ENCODE measurements around the gene BDKRB2. TPM values are rescaled to one million over a fixed set of nuclear protein-coding genes. Genes with fewer than 3 reads are reported as not detected.
A peak's percentile ranks its signal among the peaks of the same experiment; 100 is the strongest.

Gene BDKRB2
- total RNA-seq, 1 donor from 2014 or later = 2.6 TPM

DNA sequence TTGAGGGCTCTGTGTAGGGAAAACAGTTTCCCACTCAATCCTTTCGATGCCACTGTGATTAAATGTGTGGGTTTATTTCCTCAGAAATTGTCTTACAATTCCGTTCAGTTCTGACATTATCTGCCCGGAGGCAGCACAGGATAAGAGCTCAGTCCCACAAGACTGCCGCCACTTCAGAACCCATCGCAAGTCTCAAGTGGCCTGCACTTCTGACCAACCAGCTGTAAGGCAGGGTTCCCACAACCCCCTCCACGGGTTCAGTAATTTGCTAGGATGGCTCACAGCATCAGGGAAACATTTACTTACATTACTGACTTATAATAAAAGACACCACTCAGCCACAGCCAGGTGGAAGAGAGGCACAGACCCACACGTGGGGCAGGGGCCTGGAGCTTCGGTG lies 17.2 kb downstream of the BDKRB2 start:
- Histone ChIP-seq H3K27ac (ENCODE audit: low read depth, low read length) (no peak overlapping the region), H3K9me3 (ENCODE audit: control insufficient read depth in 3 of 3, low read length in 3 of 3) (no peaks in the 10 kb centered on the region), H3K4me3 (ENCODE audit: low read length in 3 of 3) (no peak overlapping the region), H3K27me3 (ENCODE audit: control insufficient read depth in 3 of 3, insufficient read depth in 3 of 3, low read length in 3 of 3) (peaks cover 0 to 3% (median 0%) of the 10 kb centered on the region in 3 donors), H3K9ac (ENCODE audit: low read depth in 1 of 3, low read length in 3 of 3) (no peak overlapping the region), H3K36me3 (ENCODE audit: control insufficient read depth in 3 of 3, insufficient read depth in 3 of 3, low read length in 3 of 3) (no peaks in the 10 kb centered on the region), H3K4me1 (ENCODE audit: control insufficient read depth in 3 of 3, insufficient read depth in 3 of 3, low read length in 3 of 3) (peaks cover 0 to 3% (median 0%) of the 10 kb centered on the region in 3 donors)

DNA sequence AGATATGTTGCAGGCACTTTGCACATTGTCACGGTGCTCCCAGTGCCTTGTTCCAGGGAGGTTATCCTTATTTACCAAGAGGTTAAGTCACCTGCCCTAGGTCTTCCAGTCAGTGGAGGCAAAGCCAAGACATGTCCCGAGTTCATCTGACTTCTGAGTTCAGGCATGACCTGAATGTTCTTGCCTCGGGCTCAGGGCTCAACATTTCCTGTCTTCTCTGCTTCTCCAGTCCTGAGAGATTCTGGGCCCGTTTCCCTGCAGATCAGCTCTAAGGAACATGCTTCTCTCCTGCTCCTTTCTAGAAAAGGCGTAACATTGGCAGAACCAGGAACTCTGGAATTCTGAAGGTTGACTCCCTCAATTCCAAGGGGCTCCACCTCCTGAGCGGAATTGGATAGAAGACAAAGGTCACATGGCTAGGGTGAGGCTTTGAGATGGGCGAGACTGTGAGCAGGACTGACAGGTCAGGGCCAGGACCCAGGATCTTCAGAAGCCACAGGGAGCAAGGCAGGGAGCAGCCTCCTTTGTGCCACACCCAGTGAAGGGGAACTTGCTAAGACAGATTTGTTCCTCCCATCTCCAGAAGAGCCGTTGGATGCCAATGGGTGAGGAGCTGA lies 19.9 kb downstream of the BDKRB2 start:
- H3K9me3 ChIP-seq (ENCODE audit: control insufficient read depth in 3 of 3, low read length in 3 of 3) = peaks cover 0 to 5% (median 0%) of the 10 kb centered on the region in 3 donors
- H3K4me3 ChIP-seq (ENCODE audit: low read length in 3 of 3) = no peak overlapping the region
- H3K27ac ChIP-seq (ENCODE audit: low read depth, low read length) = peak overlapping the region; percentile 72
- no peak overlapping the region for H3K9ac ChIP-seq (ENCODE audit: low read depth in 1 of 3, low read length in 3 of 3)
- H3K36me3 ChIP-seq (ENCODE audit: control insufficient read depth in 3 of 3, insufficient read depth in 3 of 3, low read length in 3 of 3) = no peaks in the 10 kb centered on the region
- peaks cover 0 to 3% (median 0%) of the 10 kb centered on the region in 3 donors for H3K4me1 ChIP-seq (ENCODE audit: control insufficient read depth in 3 of 3, insufficient read depth in 3 of 3, low read length in 3 of 3)
- H3K27me3 ChIP-seq (ENCODE audit: control insufficient read depth in 3 of 3, insufficient read depth in 3 of 3, low read length in 3 of 3) = peaks cover 0 to 3% (median 2%) of the 10 kb centered on the region in 3 donors

DNA sequence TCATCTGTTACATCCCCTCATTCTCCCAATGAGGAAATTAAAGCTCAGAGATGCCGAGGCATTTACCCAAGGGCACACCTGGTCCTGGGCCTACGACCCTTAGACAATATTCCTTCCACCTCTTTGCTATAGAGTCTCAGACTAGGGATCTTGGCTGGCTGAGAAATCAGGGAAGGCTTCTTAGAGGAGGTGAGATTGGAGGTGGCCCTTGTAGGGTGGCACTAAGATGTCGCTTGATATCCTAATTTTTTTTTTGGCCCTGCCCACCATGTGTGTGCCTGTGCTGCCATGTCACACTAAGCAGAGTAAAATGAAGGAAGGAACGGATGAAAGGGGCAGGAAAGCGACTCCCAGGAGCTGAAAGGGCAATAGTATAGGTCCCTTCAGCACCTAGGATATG lies 20.6 kb downstream of the BDKRB2 start:
- H3K27me3 ChIP-seq (ENCODE audit: control insufficient read depth in 3 of 3, insufficient read depth in 3 of 3, low read length in 3 of 3) = peaks cover 0 to 3% (median 2%) of the 10 kb centered on the region in 3 donors
- H3K4me3 ChIP-seq (ENCODE audit: low read length in 3 of 3) = no peak overlapping the region
- H3K4me1 ChIP-seq (ENCODE audit: control insufficient read depth in 3 of 3, insufficient read depth in 3 of 3, low read length in 3 of 3) = peaks cover 0 to 3% (median 0%) of the 10 kb centered on the region in 3 donors
- H3K36me3 ChIP-seq (ENCODE audit: control insufficient read depth in 3 of 3, insufficient read depth in 3 of 3, low read length in 3 of 3) = no peaks in the 10 kb centered on the region
- peaks cover 0 to 5% (median 0%) of the 10 kb centered on the region in 3 donors for H3K9me3 ChIP-seq (ENCODE audit: control insufficient read depth in 3 of 3, low read length in 3 of 3)
- H3K27ac ChIP-seq (ENCODE audit: low read depth, low read length) = peak overlapping the region; percentile 72
- peak overlapping the region in 2 of 3 donors; percentile 23 to 33 for H3K9ac ChIP-seq (ENCODE audit: low read depth in 1 of 3, low read length in 3 of 3)

DNA sequence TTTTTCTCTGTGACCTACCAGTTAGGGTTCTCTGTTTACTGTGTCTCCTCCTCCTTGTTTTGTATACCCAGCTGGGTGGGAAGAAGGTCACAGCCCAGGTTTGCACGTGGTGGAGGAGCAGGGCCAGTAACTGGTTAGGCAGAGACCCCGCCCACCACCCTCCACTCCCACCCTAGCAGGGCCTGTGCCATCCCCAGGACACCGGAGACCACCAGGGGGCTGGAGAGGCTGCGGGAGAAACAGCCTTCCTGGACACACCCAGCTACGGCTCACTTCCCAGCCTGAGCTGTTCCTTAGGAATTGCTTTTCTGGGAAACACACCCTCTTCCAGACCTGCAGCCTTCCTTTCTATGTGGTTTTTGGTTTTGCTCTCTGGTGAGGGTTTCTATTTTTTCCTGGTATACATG lies 21.1 kb downstream of the BDKRB2 start:
- Histone ChIP-seq H3K27ac (ENCODE audit: low read depth, low read length) (peak overlapping the region; percentile 72), H3K9me3 (ENCODE audit: control insufficient read depth in 3 of 3, low read length in 3 of 3) (peaks cover 0 to 5% (median 0%) of the 10 kb centered on the region in 3 donors), H3K4me3 (ENCODE audit: low read length in 3 of 3) (no peak overlapping the region), H3K36me3 (ENCODE audit: control insufficient read depth in 3 of 3, insufficient read depth in 3 of 3, low read length in 3 of 3) (no peaks in the 10 kb centered on the region), H3K27me3 (ENCODE audit: control insufficient read depth in 3 of 3, insufficient read depth in 3 of 3, low read length in 3 of 3) (peaks cover 0 to 2% (median under 1%) of the 10 kb centered on the region in 3 donors), H3K9ac (ENCODE audit: low read depth in 1 of 3, low read length in 3 of 3) (no peak overlapping the region), H3K4me1 (ENCODE audit: control insufficient read depth in 3 of 3, insufficient read depth in 3 of 3, low read length in 3 of 3) (peaks cover 0 to 3% (median 0%) of the 10 kb centered on the region in 3 donors)

DNA sequence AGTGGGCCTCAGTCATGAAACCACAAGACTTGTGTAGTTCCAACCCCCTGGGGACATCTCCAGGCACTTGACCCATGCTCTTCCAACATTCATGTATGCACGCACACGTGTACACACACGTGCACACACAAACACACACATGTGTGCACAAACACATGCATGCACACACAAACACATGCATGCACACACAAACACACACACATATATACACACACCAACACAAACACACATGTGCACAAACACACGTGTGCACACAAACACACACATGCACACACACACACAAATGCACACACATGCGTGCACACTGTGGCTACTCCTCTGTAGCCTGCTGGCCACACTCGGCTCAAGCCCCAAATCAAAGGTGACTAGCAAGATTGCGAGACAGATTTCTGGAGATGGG lies 22.8 kb downstream of the BDKRB2 start:
- Histone ChIP-seq H3K27me3 (ENCODE audit: control insufficient read depth in 3 of 3, insufficient read depth in 3 of 3, low read length in 3 of 3) (peaks cover 0 to 2% (median 0%) of the 10 kb centered on the region in 3 donors), H3K9ac (ENCODE audit: low read depth in 1 of 3, low read length in 3 of 3) (no peak overlapping the region), H3K4me1 (ENCODE audit: control insufficient read depth in 3 of 3, insufficient read depth in 3 of 3, low read length in 3 of 3) (peaks cover 0 to 3% (median 0%) of the 10 kb centered on the region in 3 donors), H3K27ac (ENCODE audit: low read depth, low read length) (no peak overlapping the region), H3K9me3 (ENCODE audit: control insufficient read depth in 3 of 3, low read length in 3 of 3) (peaks cover 0 to 5% (median 0%) of the 10 kb centered on the region in 3 donors), H3K4me3 (ENCODE audit: low read length in 3 of 3) (no peak overlapping the region), H3K36me3 (ENCODE audit: control insufficient read depth in 3 of 3, insufficient read depth in 3 of 3, low read length in 3 of 3) (no peaks in the 10 kb centered on the region)

DNA sequence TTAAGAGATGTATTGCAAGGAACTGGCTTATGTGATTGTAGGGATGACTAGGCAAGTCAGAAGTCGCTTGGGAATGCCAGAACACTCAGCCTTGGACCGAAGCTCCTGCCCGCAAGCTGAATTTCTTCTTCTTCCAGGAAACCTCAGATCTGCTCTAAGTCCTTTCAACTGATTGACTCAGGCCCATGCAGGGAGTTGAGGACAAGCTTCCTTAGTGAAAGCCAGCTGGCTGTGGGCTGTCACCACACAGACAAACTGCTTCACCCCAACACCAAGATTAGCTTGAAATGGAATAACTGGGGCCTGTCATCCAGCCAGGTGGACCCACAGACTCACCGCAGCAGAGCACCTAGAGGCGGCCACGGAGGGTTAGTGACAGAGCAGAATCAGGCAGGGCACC lies 24.7 kb downstream of the BDKRB2 start:
- Histone ChIP-seq H3K27ac (ENCODE audit: low read depth, low read length) (no peak overlapping the region), H3K27me3 (ENCODE audit: control insufficient read depth in 3 of 3, insufficient read depth in 3 of 3, low read length in 3 of 3) (peaks cover 0 to 2% (median 0%) of the 10 kb centered on the region in 3 donors), H3K9me3 (ENCODE audit: control insufficient read depth in 3 of 3, low read length in 3 of 3) (peaks cover 0 to 5% (median 0%) of the 10 kb centered on the region in 3 donors), H3K4me1 (ENCODE audit: control insufficient read depth in 3 of 3, insufficient read depth in 3 of 3, low read length in 3 of 3) (peaks cover 0 to 6% (median 2%) of the 10 kb centered on the region in 3 donors), H3K36me3 (ENCODE audit: control insufficient read depth in 3 of 3, insufficient read depth in 3 of 3, low read length in 3 of 3) (no peaks in the 10 kb centered on the region), H3K4me3 (ENCODE audit: low read length in 3 of 3) (no peak overlapping the region), H3K9ac (ENCODE audit: low read depth in 1 of 3, low read length in 3 of 3) (no peak overlapping the region)

DNA sequence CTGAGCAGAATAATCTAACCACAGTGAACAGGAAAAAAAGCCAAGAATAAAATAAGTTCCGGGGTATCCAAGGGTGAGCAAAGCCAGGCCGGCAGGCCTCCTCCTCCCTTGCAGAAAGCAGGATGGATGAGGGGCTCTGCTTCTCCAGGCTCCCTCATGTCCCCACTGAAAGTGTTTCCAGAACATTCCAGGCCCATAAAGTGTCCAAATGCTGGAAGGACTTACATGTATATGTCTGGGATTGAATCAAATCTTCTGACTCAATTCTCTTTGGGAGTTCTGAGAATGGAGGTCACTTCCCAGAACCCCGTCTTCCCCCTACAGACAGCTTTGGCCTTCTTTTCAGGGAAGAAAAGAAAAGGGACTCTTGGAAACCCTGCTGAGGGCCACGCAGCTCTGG lies 26.4 kb downstream of the BDKRB2 start:
- H3K27ac ChIP-seq (ENCODE audit: low read depth, low read length) = peak overlapping the region; percentile 60
- no peak overlapping the region for H3K9ac ChIP-seq (ENCODE audit: low read depth in 1 of 3, low read length in 3 of 3)
- H3K36me3 ChIP-seq (ENCODE audit: control insufficient read depth in 3 of 3, insufficient read depth in 3 of 3, low read length in 3 of 3) = no peaks in the 10 kb centered on the region
- no peak overlapping the region for H3K4me3 ChIP-seq (ENCODE audit: low read length in 3 of 3)
- H3K9me3 ChIP-seq (ENCODE audit: control insufficient read depth in 3 of 3, low read length in 3 of 3) = peaks cover 0 to 5% (median 0%) of the 10 kb centered on the region in 3 donors
- peaks cover 0 to 5% (median 0%) of the 10 kb centered on the region in 3 donors for H3K27me3 ChIP-seq (ENCODE audit: control insufficient read depth in 3 of 3, insufficient read depth in 3 of 3, low read length in 3 of 3)
- H3K4me1 ChIP-seq (ENCODE audit: control insufficient read depth in 3 of 3, insufficient read depth in 3 of 3, low read length in 3 of 3) = peaks cover 0 to 3% (median 2%) of the 10 kb centered on the region in 3 donors

DNA sequence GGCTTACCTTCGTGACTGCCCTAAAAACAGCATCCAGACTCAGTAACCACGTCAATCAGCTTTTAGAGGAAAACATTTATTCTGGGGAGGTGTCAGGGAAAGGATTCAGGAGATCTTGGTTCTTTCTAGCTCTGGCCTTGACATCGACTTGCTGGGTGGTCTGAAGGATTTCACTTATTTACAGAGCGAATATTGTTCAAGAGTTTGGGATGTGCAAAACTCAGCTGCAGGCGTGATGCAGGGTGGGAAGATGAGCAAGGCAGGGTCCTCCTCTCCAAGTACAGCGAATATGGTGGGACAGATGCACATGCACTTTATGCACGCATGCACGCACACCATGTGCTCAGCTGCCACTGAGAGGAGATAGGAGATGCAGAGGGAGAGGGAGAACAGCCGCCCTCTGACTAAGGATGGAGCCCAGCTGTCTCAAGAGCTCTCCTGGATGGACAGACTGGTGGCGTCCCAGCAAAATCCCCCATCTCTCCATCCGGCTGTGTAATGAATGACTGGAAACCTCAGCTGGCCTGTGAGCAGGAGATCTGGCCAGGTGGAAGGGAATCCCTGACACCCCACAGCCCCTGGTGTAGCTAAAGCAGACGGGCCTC lies 27.0 kb downstream of the BDKRB2 start:
- H3K27ac ChIP-seq (ENCODE audit: low read depth, low read length) = peak overlapping the region; percentile 60
- peaks cover 0 to 5% (median 0%) of the 10 kb centered on the region in 3 donors for H3K27me3 ChIP-seq (ENCODE audit: control insufficient read depth in 3 of 3, insufficient read depth in 3 of 3, low read length in 3 of 3)
- H3K4me3 ChIP-seq (ENCODE audit: low read length in 3 of 3) = no peak overlapping the region
- peaks cover 0 to 5% (median 0%) of the 10 kb centered on the region in 3 donors for H3K9me3 ChIP-seq (ENCODE audit: control insufficient read depth in 3 of 3, low read length in 3 of 3)
- peaks cover 0 to 3% (median 2%) of the 10 kb centered on the region in 3 donors for H3K4me1 ChIP-seq (ENCODE audit: control insufficient read depth in 3 of 3, insufficient read depth in 3 of 3, low read length in 3 of 3)
- H3K9ac ChIP-seq (ENCODE audit: low read depth in 1 of 3, low read length in 3 of 3) = no peak overlapping the region
- H3K36me3 ChIP-seq (ENCODE audit: control insufficient read depth in 3 of 3, insufficient read depth in 3 of 3, low read length in 3 of 3) = no peaks in the 10 kb centered on the region

DNA sequence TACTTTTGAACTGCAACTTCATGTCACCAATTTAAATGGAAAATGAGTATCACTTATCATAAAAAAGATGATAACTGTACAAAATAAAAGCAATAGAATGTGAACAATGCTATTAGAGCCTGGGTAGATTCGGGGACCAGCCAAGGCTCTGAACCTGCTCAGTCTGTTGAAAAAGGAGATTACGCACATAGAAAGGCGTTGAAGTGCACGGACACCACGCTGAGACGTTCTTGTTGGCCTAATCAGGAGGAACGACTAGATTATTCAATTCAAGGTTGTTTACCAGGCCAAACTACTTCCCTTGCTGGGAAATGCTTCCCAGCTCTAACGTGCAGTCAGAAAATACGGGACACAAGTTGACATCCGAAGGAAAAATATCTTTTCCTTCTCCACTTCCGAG lies 27.9 kb downstream of the BDKRB2 start:
- peaks cover 0 to 5% (median 0%) of the 10 kb centered on the region in 3 donors for H3K27me3 ChIP-seq (ENCODE audit: control insufficient read depth in 3 of 3, insufficient read depth in 3 of 3, low read length in 3 of 3)
- H3K4me3 ChIP-seq (ENCODE audit: low read length in 3 of 3) = no peak overlapping the region
- peaks cover 0 to 3% (median 2%) of the 10 kb centered on the region in 3 donors for H3K4me1 ChIP-seq (ENCODE audit: control insufficient read depth in 3 of 3, insufficient read depth in 3 of 3, low read length in 3 of 3)
- no peak overlapping the region for H3K9ac ChIP-seq (ENCODE audit: low read depth in 1 of 3, low read length in 3 of 3)
- H3K27ac ChIP-seq (ENCODE audit: low read depth, low read length) = no peak overlapping the region
- no peaks in the 10 kb centered on the region for H3K36me3 ChIP-seq (ENCODE audit: control insufficient read depth in 3 of 3, insufficient read depth in 3 of 3, low read length in 3 of 3)
- peaks cover 0 to 5% (median 0%) of the 10 kb centered on the region in 3 donors for H3K9me3 ChIP-seq (ENCODE audit: control insufficient read depth in 3 of 3, low read length in 3 of 3)

DNA sequence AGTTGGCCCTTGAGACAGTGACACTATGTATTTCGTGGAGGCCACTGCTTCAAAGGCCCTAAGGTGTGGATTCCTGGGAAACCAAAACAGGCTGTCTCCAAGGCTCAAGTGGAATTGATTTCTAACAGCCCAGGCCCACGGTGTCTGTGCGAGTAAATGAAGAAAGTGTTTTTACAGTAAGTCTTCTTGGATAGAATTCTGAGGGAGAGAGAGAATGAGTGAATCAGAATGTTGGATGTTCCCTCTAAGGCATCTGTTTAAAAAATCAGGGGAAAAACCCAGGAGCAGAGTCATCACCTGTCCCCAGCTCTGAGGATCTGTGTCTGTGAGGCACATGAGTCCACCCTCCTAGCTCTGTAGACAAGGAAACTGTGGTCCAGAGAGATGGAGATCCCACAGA lies 29.0 kb downstream of the BDKRB2 start:
- peak overlapping the region; percentile 47 for H3K27ac ChIP-seq (ENCODE audit: low read depth, low read length)
- H3K9ac ChIP-seq (ENCODE audit: low read depth in 1 of 3, low read length in 3 of 3) = no peak overlapping the region
- peaks cover 0 to 3% (median 0%) of the 10 kb centered on the region in 3 donors for H3K9me3 ChIP-seq (ENCODE audit: control insufficient read depth in 3 of 3, low read length in 3 of 3)
- peaks cover 0 to 3% (median 2%) of the 10 kb centered on the region in 3 donors for H3K4me1 ChIP-seq (ENCODE audit: control insufficient read depth in 3 of 3, insufficient read depth in 3 of 3, low read length in 3 of 3)
- no peaks in the 10 kb centered on the region for H3K36me3 ChIP-seq (ENCODE audit: control insufficient read depth in 3 of 3, insufficient read depth in 3 of 3, low read length in 3 of 3)
- peaks cover 0 to 4% (median 0%) of the 10 kb centered on the region in 3 donors for H3K27me3 ChIP-seq (ENCODE audit: control insufficient read depth in 3 of 3, insufficient read depth in 3 of 3, low read length in 3 of 3)
- no peak overlapping the region for H3K4me3 ChIP-seq (ENCODE audit: low read length in 3 of 3)
